Stimulated activated CD8-positive, alpha-beta memory T cell treated with anti-CD3 and anti-CD28 coated beads, Interleukin-12 subunit alpha, Interleukin-12 subunit beta, amount 100 ng/mL, for 24 hours (primary cell): Measurements from ENCODE around the gene GRID1.

Experiments used
- DNase-seq: peaks from one replicate; pipeline ENCODE4 v3.0.0-alpha.2; 2020; ENCODE audit errors: extremely low read depth

The GRID1 gene

GRCh38 chr10:86353506-86354485 lies 12.8 kb downstream of the GRID1 start:
- DNase-seq = no peak

DNA sequence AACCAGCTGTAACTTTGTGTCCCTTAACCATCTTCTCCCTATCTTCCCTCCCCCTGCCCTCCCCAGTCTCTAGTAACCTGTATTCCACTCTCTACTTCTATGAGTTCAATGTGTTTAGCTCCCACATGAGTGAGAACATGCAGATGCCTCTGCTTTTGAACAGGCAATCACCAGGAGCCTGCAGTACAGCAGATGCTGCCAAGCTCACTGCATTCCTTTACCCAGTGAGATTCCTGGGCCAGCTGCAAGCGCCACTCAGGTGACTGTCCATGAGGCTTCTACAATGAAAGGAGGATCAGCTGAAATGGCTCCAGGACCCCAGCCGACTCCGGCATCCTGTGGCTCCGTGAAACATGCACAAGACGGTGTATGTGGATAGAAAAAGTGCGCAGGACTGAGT lies 15.7 kb downstream of the GRID1 start:
- no peak for DNase-seq

GRCh38 chr10:86349940-86350630 lies 16.5 kb downstream of the GRID1 start:
- DNase-seq = no peak

DNA sequence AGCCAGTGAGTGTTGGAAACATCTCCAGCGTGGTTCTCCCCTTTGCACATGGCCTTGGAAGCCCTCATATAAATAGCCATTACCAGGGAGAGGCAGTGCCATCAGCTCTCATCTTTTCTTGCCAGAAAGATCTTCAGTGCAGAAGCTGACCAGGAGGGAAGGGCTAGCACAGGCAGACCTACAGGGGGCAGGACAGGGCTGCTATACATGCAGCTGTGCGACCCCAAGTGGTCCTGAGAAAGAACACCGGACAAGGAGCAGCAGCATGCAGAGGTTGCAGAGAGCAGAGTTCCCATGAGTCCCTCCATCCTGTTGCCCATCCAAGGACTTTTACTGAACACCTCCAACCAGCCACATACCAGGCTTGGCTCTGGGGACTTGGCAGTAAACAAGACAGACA lies 17.1 kb downstream of the GRID1 start:
- no peak for DNase-seq

- no peak for DNase-seq
Observed at GRCh38 chr10:86348321-86349210, 18.0 kb downstream of the GRID1 start.

DNA sequence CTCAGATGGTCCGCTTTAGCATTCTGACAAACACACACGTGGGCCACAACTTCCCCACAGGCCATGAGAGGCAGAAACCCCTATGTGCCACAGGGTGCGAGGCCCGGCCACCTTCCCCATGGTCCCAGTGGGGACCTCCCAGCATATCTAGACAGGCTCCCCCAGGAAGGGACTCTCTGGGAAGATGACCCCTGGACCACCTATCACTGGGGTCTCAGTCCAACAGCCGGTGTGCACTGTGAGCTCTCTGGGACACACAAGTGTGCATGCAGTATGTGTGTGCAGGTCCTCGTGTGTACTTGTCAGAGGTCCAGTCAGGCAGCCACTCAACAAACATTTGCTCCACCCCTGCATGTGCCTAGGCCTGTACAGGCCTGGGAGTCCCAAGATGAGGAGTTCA lies 18.7 kb downstream of the GRID1 start:
- no peak for DNase-seq

DNA sequence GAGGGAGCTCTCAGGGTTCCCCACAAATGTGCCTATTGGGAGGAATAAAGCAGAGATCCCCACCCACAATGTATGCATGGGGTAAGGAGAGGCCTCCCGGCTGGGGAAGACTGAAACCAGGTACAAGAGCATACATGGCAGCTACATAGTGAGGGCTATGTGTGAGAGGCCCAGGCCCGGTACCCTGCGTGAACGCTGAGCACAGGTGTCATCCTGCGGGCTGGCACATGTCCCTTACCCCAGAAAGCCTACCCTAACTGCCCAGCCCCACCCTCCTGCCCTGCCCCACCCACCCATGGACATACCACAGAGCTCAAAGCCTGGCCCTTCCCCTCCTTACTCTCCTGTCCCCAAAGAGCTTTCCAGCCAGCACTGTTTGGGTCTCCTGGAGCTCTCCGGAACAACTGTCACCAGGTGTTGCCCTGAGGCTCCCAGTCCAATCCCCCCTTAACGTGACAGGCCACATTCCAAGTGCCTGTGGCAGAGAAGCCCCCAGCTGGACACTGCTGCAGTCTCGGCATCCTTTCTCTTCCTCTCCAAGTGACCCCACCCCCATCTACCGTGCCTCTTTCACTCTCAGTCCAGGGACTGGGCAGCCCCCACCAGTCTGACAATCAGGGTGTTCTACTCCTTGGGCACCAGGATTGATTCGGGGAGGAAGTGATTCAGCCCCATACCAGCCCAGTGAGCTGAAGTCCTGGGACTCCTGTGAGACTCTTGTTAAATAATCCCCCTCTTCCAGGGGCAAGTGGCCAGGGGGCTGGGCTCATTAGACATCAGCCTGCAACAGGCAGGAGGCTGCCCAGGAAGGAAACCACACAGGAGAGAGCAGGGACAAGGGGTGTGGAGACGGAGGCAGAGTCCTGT lies 19.6 kb downstream of the GRID1 start:
- no peak for DNase-seq

- no peak for DNase-seq
Observed at GRCh38 chr10:86345859-86346798, 20.5 kb downstream of the GRID1 start.

- no peak for DNase-seq
Observed at GRCh38 chr10:86345296-86345858, 21.2 kb downstream of the GRID1 start.

- DNase-seq = no peak
Observed at GRCh38 chr10:86344714-86345161, 21.9 kb downstream of the GRID1 start.

DNA sequence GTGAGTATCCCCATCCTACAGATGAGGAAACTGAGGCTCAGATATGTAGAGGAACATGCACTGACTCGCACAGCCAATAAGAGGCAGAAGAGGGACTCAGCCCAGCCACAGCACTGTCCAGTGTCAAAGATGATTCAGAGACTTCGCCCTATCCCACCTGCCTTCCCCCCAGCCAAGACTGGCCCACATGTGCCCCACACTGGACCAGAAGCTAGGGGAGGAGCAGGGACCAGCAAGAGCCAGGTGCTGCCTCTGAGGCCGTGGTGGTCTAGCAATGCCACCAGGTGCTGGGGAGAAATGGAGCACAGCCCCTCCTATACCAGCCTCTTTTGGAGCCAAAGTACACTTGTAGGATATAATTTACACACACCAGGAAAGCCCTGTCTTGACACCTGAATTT lies 22.3 kb downstream of the GRID1 start:
- DNase-seq = no peak

- DNase-seq = no peak
Observed at GRCh38 chr10:86343761-86344160, 22.8 kb downstream of the GRID1 start.

DNA sequence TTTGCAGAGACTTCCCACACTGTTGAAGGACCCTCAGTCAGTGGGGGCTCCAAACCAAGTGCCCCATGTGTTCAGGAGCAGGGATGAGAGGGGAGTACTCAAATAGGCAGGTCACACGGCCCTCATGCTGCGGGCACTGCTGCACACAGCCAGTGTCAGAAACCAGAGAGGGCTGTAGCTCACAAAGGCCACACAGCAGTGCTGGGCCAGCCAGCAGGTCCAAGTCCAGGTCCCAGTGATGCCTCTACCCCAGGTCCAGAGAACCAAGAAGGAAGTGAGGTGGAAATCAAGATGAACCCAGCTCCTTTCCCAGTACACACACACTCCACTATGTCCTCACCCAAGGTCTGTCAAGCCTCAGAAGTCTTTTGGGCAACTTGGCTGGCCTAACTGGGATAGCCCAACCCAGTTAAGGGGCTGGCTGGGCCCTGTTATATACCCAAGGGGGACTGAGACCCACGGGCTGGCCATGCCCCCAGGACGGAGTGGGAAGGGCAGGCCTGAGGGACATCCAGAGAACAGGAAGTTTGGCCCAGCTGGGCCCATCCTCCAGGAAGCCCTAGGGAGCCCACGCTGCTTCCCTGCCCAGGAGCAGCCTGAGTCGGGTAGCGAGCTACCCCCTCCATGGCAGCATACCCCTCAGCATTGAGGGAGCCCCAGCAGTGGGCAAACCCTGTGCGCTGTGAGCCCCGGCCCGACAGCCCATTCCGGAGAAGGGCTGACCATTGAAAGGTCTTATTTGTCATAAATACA lies 24.3 kb downstream of the GRID1 start:
- DNase-seq = no peak

DNA sequence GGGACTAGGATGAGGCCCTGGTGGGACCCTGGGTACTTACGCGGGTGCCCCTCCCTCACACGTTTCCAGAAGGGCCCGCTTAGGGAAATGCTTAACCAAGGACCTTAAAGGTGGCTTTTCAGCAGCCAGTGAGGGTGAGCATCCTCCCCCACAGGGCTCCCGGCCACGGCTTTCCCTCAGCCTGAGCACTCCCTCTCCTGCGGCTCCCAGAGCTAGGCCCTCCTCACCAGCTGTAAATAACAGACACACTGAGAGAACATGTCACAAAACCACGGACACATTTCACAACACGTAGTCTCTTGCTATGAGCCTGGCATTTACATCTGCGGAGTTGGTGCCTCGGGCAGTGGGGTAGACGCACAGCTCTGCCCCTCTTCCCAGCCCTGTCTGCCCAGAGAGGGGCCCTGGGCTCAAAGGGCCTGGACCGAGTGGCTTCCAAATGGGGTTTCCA lies 25.2 kb downstream of the GRID1 start:
- no peak for DNase-seq

GRCh38 chr10:86340991-86341260 lies 25.7 kb downstream of the GRID1 start:
- DNase-seq = no peak

DNA sequence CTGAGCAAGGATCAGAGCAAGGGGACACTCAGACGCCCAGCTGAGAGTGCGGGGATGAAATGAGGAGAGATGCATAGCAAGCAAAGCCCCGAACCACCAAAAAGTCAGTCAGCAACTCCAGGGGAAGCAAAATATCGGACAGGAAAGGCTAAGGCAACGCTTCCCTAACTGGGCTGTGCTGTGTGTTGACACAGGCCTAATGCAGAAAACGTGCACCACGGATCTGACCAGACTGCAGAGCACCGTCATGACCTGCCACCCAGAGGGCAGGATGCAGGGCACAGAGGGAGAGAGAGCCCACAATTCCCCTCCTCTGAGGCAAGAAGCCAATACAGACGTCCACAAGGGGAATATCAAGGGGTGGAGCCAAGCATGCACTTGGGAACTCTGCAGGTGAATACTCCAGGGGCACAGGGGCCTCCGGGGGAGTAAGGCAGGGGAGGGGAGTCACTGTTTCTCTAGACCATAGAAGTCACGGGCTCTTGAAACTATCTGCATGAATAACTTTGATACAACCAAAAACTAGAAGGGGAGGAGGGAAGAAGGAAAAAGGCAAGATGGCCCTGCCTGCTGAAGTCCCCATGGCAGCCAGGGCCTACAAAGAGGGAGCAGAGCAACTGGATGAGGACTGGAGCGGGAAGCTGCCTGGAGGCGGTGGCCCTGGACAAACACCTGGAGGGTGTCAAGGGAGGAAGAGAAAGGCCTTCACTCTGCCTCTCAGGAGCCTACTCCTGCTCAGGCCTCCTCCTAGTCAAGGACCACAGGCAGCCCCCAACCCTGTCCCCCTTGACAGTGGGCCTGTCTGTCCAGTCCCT lies 26.2 kb downstream of the GRID1 start:
- DNase-seq = no peak

DNA sequence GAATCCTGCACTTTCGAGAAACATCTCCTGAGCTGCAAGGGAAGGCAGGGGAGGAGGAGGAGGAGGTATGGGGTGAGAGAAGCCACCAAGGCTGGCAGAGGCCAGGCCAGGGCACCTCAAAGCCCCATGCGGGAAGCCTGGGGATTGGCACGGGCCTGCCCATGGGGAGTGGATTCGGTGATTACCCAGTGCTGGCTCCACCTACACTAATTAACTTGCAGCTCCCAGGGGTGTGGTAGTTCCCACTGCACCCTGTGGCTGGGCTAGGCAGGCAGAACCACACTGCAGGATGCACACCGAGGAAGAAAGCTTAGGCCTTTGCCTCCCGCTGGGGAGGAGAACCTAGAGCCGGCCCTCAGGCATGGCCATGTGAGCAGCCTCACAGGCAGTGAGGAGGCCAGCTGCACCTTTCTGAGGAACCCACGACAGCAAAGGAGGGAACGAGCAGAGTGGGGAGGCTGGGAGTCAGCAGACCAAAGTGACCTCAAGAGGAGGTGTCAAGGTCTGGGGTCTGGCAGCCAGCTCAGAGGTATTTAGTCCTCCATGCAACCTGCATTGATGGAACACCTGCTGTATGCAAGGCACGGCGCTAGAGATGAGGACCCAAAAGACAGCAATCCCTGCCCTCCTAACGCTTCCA lies 27.2 kb downstream of the GRID1 start:
- DNase-seq = no peak
